Activated T-cell treated with anti-CD3 and anti-CD28 coated beads, Interleukin-2, amount 50 U/mL, for 24 hours (primary cell): Measurements from ENCODE around the gene ALOX5.
"Not testable (repeated sequence)": the region's sequence is repeated elsewhere in the genome, so short reads cannot be mapped to it uniquely, and the experiment has no call there.

Experiments
- DNase-seq: peaks from one replicate; pipeline ENCODE4 v3.0.0-alpha.2; 2020
- H3K27ac Mint-ChIP-seq: 2 replicates; pipeline ENCODE4 v1.8.0; 2020; ENCODE audit warnings: mild to moderate bottlenecking, mixed read lengths
- H3K27me3 Mint-ChIP-seq: 2 replicates; pipeline ENCODE4 v1.8.0; 2020; ENCODE audit warnings: mixed read lengths
- H3K36me3 Mint-ChIP-seq: 2 replicates; pipeline ENCODE4 v1.8.0; 2020; ENCODE audit warnings: low read depth, mixed read lengths
- H3K4me1 Mint-ChIP-seq: 2 replicates; pipeline ENCODE4 v1.8.0; 2020; ENCODE audit warnings: low read depth, mixed read lengths
- H3K4me3 Mint-ChIP-seq: 2 replicates; pipeline ENCODE4 v1.8.0; 2020; ENCODE audit warnings: mild to moderate bottlenecking, moderate library complexity, mixed read lengths
- H3K9me3 Mint-ChIP-seq: 2 replicates; pipeline ENCODE4 v1.8.0; 2020; ENCODE audit warnings: mixed read lengths

Gene ALOX5

DNA sequence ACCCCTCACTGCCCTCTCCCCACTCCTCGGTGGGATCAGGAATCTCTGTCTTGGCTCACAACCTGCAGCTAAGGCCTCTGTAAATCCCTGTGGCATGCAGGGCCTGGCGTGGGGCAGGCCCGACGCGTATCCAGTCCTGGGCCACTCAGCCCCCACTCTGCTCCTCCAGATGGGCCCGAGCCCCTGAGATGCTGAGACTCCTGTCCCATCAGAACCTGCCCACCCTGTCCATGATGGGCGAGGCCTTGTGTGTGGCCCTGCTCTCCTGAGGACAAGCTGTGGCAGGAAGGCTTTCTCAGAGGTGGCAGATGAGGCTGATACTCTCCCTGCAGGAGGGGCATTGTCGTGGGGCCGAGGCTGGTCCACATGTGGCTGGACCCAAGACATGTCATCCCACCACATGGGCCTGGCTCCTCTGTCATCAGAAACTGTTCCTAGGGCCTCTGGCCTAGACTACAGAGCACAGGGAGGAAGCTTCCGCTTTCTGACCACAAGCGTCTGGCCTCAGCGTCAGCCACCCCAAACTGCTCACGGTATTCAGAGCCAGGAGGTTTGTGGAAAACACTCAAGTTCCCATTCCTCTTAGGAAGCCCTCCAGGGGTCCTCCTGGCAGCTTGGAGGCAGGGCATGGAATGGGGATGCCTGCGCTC lies 6.0 kb downstream of the ALOX5 start:
- DNase-seq, result no peak
- Mint-ChIP-seq H3K9me3 (no peaks in the 10 kb centered on the region), H3K4me3 (no peak overlapping the region), H3K4me1 (no peaks in the 10 kb centered on the region), H3K36me3 (no peaks in the 10 kb centered on the region), H3K27ac (no peak overlapping the region), H3K27me3 (peaks cover 22% of the 10 kb centered on the region)

DNA sequence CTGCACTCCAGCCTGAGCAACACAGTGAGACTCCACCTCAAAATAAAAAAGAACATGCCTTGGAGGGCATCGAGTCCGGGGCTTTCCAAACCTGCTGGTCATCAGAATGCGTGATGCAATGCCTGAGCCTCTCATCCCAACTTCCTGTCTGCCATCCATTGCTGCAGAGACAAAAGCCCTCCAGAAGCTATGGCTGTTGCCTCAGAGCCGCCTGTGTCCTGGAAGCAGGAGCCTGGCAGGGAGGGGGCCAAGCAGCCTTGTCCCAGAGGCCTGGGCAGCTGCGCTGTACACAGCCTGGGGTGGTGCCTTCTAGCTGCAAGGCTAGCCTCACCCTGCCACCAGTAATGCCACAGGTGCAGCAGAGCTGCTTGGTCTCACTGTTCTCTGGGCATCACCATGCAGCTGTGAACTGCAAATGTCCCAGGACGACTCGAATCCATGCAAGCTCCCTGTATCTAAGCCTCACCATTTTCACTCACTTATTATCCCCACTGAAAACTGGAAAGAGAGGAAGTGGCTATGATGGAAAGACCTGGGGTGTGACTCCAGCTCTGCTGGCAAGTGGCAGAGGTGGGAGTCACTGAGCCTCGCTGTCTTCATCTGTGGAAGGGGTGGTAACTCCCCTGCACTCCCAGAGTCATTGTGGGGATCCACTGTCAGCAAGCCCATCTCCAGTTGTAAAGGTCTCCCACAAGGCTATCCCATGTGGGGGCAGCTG lies 7.0 kb downstream of the ALOX5 start:
- no peaks in the 10 kb centered on the region for H3K4me1 Mint-ChIP-seq

DNA sequence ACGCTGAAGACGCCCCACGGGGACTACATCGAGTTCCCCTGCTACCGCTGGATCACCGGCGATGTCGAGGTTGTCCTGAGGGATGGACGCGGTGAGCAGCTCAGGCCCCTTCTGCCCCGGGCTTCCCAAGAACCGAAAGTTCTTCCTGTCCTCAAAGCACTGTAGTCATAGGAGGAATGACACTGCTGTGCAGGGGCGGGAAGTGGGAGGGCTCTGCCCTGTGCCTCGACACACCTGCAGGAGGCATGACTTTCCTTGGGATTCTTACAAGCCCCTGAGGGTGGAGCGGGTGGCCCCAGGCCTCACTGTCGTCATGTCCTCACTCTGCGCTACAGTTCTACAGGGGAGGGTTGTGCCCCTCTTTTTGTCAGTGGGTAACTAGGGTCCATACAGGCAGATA lies 8.6 kb downstream of the ALOX5 start:
- Mint-ChIP-seq H3K36me3 (no peaks in the 10 kb centered on the region), H3K4me1 (no peaks in the 10 kb centered on the region), H3K27me3 (peaks cover 3% of the 10 kb centered on the region), H3K9me3 (no peaks in the 10 kb centered on the region), H3K4me3 (no peak overlapping the region), H3K27ac (no peak overlapping the region)
- no peak for DNase-seq

More for the DNA sequence above, 7.0 kb downstream of the ALOX5 start:
- Mint-ChIP-seq H3K27me3 (peaks cover 12% of the 10 kb centered on the region), H3K9me3 (no peaks in the 10 kb centered on the region), H3K27ac (no peak overlapping the region), H3K4me3 (no peak overlapping the region), H3K36me3 (no peaks in the 10 kb centered on the region)
- DNase-seq, result no peak

DNA sequence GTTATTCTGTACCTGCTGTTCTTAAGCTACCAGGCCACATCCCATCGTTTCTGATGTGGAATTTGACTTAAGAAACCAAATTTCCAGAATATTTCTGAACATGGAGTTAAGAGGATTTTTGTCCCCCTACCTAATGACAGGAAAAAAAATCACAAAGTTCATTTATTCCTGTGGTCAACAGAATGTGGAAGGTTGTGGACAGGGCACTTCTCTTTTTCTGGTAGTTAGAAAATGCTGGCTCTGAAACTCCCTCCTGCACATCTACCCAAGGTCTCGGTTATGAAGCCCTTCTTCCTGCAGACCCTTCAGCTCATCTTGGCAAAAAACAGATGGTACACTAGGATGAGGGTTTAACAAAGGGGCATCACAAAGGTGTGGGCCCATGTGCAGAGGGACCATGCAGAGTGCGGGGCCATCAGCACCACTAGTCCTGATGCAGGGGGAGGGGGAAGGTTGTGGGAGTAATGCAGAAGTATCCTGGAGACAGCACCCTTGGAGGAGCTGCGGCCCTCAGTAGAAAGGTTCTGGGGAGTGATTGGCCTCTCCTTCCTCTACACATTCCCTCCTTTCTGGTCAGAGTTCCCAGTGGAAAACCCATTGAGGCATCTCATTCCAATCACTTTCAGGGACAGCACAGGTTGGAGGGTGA lies 9.8 kb downstream of the ALOX5 start:
- Mint-ChIP-seq H3K27ac (no peak overlapping the region), H3K4me1 (no peaks in the 10 kb centered on the region), H3K36me3 (no peaks in the 10 kb centered on the region), H3K27me3 (no peaks in the 10 kb centered on the region), H3K9me3 (no peaks in the 10 kb centered on the region), H3K4me3 (no peak overlapping the region)
- no peak for DNase-seq

DNA sequence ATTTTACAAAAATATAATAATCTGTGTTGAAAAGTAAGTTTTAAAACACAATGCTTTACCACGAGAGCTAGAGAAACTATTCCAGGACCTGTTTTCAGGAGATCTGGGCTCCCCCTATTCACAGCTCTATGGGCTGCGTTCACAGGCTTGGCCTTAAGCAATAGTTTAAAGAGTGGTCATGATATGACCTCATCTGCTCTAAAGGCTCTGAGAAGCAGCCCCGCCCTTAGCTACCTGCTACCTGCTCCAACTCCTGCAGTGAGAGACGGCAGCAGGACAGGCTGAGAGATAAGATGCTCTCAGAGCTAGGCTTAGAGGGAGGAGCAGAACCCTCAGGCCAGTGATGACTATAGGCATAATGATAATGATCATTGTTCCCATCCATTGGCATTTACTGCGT lies 12.6 kb downstream of the ALOX5 start:
- no peak overlapping the region for H3K27ac Mint-ChIP-seq
- H3K4me3 Mint-ChIP-seq, result no peak overlapping the region
- H3K4me1 Mint-ChIP-seq, result no peaks in the 10 kb centered on the region
- H3K9me3 Mint-ChIP-seq, result no peaks in the 10 kb centered on the region
- H3K36me3 Mint-ChIP-seq, result no peaks in the 10 kb centered on the region
- H3K27me3 Mint-ChIP-seq, result peaks cover 4% of the 10 kb centered on the region
- DNase-seq, result no peak

DNA sequence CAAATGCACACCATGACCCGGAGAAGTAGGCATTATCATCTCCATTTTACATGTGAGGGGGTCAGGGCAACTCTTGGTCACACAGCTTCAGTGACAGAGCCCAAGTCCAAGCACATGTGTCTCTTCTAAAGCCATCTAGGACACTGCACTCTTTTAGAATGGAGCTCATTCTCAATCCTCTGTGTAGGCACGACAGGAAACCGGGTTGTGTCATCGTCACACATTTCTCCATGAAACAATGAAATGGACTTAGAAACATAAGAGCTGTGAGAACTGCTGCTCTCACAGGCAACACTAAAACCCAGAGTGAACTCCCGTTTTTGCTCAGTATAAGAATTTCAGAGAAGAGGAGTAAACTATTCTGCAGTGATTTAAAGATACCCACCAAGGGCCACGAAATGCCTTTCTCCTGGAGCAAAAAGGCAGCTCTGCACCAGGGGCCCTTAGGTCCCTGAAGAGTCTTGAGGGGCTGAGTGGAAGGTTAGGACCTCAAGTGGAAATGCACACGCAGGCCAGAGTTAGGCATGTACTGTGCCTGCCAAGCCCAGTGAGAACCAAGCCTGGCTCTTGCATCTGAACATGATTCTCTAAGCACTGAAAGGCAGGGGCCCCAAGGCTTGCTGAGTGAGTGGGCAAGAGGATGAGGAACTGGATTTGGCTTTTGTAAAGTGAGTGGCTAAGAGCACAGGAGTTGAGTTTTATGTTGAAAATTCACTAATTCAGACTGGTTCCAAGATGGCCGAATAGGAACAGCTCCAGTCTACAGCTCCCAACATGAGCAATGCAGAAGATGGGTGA lies 13.3 kb downstream of the ALOX5 start:
- no peak for DNase-seq
- H3K27me3 Mint-ChIP-seq, result peaks cover 4% of the 10 kb centered on the region
- H3K36me3 Mint-ChIP-seq, result no peaks in the 10 kb centered on the region
- no peaks in the 10 kb centered on the region for H3K4me1 Mint-ChIP-seq
- no peaks in the 10 kb centered on the region for H3K9me3 Mint-ChIP-seq
- H3K4me3 Mint-ChIP-seq, result no peak overlapping the region
- no peak overlapping the region for H3K27ac Mint-ChIP-seq

DNA sequence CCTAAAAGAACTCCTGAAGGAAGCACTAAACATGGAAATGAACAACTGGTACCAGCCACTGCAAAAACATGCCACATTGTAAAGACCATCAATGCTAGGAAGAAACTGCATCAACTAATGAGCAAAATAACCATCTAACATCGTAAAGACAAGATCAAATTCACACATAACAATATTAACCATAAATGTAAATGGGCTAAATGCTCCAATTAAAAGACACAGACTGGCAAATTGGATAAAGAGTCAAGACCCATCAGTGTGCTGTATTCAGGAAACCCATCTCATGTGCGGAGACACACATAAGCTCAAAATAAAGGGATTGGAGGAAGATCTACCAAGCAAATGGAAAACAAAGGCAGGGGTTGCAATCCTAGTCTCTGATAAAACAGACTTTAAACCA lies 15.7 kb downstream of the ALOX5 start:
- not testable (repeated sequence) for DNase-seq, H3K27me3 Mint-ChIP-seq

DNA sequence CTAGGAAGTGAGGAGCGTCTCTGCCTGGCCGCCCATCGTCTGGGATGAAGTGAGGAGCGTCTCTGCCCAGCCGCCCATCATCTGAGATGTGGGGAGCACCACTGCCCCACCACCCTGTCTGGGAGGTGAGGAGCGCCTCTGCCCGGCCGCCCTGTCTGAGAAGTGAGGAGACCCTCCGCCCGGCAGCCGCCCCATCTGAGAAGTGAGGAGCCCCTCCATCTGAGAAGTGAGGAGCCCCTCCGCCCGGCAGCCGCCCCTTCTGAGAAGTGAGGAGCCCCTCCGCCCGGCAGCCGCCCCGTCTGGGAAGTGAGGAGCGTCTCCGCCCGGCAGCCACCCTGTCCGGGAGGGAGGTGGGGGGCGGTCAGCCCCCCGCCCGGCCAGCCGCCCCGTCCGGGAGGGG lies 17.6 kb downstream of the ALOX5 start:
- H3K9me3 Mint-ChIP-seq, result peaks cover 15% of the 10 kb centered on the region
- H3K4me1 Mint-ChIP-seq, H3K27ac Mint-ChIP-seq, H3K4me3 Mint-ChIP-seq, DNase-seq, H3K27me3 Mint-ChIP-seq, H3K36me3 Mint-ChIP-seq: not testable (repeated sequence)

More for the DNA sequence above, 15.7 kb downstream of the ALOX5 start:
- not testable (repeated sequence) for H3K36me3 Mint-ChIP-seq, H3K4me3 Mint-ChIP-seq, H3K27ac Mint-ChIP-seq, H3K4me1 Mint-ChIP-seq, H3K9me3 Mint-ChIP-seq

DNA sequence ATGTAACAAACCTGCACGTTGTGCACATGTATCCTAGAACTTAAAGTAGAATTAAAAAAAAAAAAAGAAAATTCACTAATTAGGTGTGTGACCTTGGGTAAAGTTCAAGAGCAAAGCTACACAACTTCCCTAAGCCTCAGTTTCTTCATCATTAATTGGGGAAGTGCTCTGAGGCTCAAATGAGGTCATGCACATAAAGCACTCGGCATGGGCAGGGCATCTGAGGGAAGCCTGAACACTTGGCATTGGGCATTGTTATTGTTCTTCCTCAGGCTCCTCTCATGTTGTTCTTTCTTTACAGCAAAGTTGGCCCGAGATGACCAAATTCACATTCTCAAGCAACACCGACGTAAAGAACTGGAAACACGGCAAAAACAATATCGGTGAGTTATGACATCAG lies 21.5 kb downstream of the ALOX5 start:
- H3K27me3 Mint-ChIP-seq, result peaks cover 4% of the 10 kb centered on the region

DNA sequence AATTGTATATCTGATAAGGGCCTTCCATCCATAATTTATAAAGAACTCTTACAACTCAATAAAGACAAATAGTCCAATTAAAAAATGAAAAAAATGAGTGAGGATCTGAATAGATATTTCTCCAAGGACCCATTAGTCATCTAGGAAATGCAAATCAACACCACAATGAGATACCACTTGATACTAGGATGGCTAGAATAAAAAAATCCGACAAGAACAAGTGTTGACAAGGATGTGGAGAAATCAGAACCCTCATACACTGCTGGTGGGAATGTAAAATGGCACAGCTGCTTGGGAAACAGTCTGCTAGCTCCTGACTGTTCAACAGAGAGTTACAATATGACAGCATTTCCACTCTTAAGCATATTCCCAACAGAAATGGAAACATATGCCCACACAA lies 24.6 kb downstream of the ALOX5 start:
- no peaks in the 10 kb centered on the region for H3K36me3 Mint-ChIP-seq

More for the DNA sequence above, 21.5 kb downstream of the ALOX5 start:
- H3K27ac Mint-ChIP-seq, result no peak overlapping the region
- peaks cover 17% of the 10 kb centered on the region for H3K9me3 Mint-ChIP-seq
- H3K36me3 Mint-ChIP-seq, result no peaks in the 10 kb centered on the region
- no peak overlapping the region for H3K4me3 Mint-ChIP-seq
- H3K4me1 Mint-ChIP-seq, result no peaks in the 10 kb centered on the region
- DNase-seq, result no peak

DNA sequence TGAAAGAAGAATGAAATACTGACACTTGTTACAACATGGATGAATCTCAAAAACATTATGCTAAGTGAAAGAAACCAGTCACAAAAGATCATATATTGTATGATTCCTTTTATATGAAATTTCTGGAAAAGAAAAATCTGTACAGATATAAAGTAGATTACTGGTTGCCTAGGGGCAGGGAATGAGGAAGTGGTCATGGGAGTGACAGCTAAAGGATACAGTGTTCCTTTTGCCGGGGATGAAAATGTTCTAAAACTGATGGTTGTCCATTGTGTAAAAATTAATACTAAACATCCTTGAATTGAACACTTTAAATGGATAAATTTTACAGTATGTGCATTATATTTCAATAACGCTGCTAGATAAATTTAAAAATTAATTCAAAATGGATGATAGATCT lies 25.1 kb downstream of the ALOX5 start:
- peaks cover 12% of the 10 kb centered on the region for H3K9me3 Mint-ChIP-seq
- no peak overlapping the region for H3K4me3 Mint-ChIP-seq
- peaks cover 1% of the 10 kb centered on the region for H3K4me1 Mint-ChIP-seq
- H3K27ac Mint-ChIP-seq, result no peak overlapping the region
- DNase-seq, result no peak
- no peaks in the 10 kb centered on the region for H3K27me3 Mint-ChIP-seq
- no peaks in the 10 kb centered on the region for H3K36me3 Mint-ChIP-seq

More for the DNA sequence above, 24.6 kb downstream of the ALOX5 start:
- no peak overlapping the region for H3K4me3 Mint-ChIP-seq
- DNase-seq, result no peak
- peaks cover 16% of the 10 kb centered on the region for H3K9me3 Mint-ChIP-seq
- no peaks in the 10 kb centered on the region for H3K4me1 Mint-ChIP-seq
- H3K27me3 Mint-ChIP-seq, result peaks cover 4% of the 10 kb centered on the region
- no peak overlapping the region for H3K27ac Mint-ChIP-seq

DNA sequence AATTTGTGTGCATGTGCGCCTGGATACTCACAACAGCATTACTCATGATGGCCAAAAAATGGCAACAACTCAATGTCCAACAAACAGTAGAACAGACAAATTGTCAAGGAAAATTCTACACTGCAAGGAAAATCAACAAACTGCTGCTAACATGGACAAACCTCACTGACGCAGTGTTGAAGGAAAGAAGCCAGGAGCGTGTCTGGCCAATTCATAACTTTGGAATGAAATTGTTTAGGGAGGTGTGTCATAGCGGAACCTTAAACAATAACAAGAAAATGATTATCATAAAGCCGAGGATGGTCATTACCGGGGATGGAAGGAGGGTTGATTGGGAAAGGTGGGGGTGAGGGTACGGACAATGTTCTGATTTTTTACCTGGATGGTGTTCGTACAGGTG lies 29.1 kb downstream of the ALOX5 start:
- no peak for DNase-seq
- Mint-ChIP-seq H3K27ac (no peak overlapping the region), H3K9me3 (no peaks in the 10 kb centered on the region), H3K4me1 (peaks cover 1% of the 10 kb centered on the region), H3K36me3 (no peaks in the 10 kb centered on the region), H3K27me3 (peaks cover 10% of the 10 kb centered on the region), H3K4me3 (no peak overlapping the region)

DNA sequence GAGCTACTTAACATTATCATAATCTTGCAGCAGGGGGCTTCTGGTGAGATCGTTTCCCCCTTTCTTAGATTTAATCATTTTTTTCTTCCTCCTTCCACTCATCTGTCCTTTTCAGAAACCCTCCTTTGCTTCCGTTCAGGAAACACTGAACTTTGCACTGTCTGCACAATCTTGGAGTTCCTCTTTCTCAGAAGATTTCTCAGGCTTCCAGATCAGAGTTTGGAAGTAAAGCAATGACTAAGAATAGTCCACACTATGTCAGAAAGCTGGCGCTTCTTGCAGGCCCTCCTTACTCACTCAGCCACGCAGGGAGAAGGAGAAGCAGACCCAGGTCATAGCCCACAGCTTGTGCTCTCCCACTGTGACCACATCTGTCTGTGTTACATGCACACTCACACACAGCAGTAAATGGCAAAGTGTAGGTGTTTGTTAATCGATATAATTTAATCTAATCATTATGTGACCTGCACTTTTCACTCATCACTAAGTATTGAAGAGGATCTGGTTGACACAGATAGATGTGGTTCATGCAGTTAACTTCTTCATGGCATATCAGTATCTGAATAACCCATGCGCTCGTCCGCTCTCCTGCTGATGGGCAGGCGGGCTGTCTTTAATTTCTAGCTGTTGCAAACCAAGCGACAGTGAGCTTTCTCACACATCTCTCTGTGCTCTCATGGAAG lies 30.2 kb downstream of the ALOX5 start:
- H3K9me3 Mint-ChIP-seq, result no peaks in the 10 kb centered on the region
- no peak overlapping the region for H3K4me3 Mint-ChIP-seq
- no peak for DNase-seq

DNA sequence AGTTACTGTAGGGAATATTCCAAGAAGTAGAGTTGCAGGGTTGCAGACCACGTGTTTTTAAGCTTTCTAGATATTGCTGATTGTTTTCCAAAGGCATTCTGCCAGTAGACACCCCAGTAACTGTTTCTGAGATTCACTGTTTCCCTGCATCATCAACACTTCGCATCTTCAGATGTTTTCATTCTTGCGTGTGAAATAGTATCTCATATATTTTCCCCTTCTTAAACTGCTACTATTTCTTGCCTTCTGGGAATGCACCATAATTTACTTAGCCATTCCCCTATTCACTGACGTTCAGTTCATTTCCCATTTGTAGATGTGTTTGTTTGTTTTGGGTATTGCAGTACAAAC lies 30.7 kb downstream of the ALOX5 start:
- H3K4me3 Mint-ChIP-seq, result no peak overlapping the region
- no peaks in the 10 kb centered on the region for H3K36me3 Mint-ChIP-seq

More for the DNA sequence above, 30.2 kb downstream of the ALOX5 start:
- no peaks in the 10 kb centered on the region for H3K36me3 Mint-ChIP-seq
- no peak overlapping the region for H3K27ac Mint-ChIP-seq
- peaks cover 1% of the 10 kb centered on the region for H3K4me1 Mint-ChIP-seq
- H3K27me3 Mint-ChIP-seq, result peaks cover 20% of the 10 kb centered on the region

More for the DNA sequence above, 30.7 kb downstream of the ALOX5 start:
- no peak for DNase-seq
- Mint-ChIP-seq H3K9me3 (no peaks in the 10 kb centered on the region), H3K27ac (no peak overlapping the region), H3K4me1 (peaks cover 1% of the 10 kb centered on the region), H3K27me3 (peaks cover 20% of the 10 kb centered on the region)
